Activated CD4-positive, alpha-beta T cell treated with anti-CD3 and anti-CD28 coated beads for 4 hours (primary cell): ENCODE data around the gene DIPK2B.

Source experiments
- DNase-seq, 2 donors: peaks; one replicate each; pipeline ENCODE4 v3.0.0-alpha.2; 2020

Gene DIPK2B

GRCh38 chrX:45200741-45201234, at the start of gene DIPK2B:
DIPK2B (minus strand) TSS chrX:45200876; CDS start chrX:45200826, 50 bp downstream.
- no peak for DNase-seq

GRCh38 chrX:45240301-45240700, 39.6 kb upstream of the DIPK2B start:
- no peak for DNase-seq

- DNase-seq: no peak
Observed at GRCh38 chrX:45238489-45238888, 37.8 kb upstream of the DIPK2B start.

GRCh38 chrX:45233531-45233930, 32.9 kb upstream of the DIPK2B start:
- DNase-seq: no peak

GRCh38 chrX:45232139-45232538, 31.5 kb upstream of the DIPK2B start:
- no peak for DNase-seq

GRCh38 chrX:45230410-45230809, 29.7 kb upstream of the DIPK2B start:
- DNase-seq: no peak

- DNase-seq: no peak
Observed at GRCh38 chrX:45229348-45229747, 28.7 kb upstream of the DIPK2B start.

- DNase-seq: no peak
Observed at GRCh38 chrX:45228126-45228525, 27.4 kb upstream of the DIPK2B start.

GRCh38 chrX:45208121-45208856, 7.6 kb upstream of the DIPK2B start:
- DNase-seq: no peak

- no peak for DNase-seq
Observed at GRCh38 chrX:45202171-45202570, 1.5 kb upstream of the DIPK2B start.

- no peak for DNase-seq
Observed at GRCh38 chrX:45198706-45199105, 2.0 kb downstream of the DIPK2B start.

GRCh38 chrX:45198301-45198700, 2.4 kb downstream of the DIPK2B start:
- no peak for DNase-seq

- DNase-seq: no peak
Observed at GRCh38 chrX:45196701-45197100, 4.0 kb downstream of the DIPK2B start.

GRCh38 chrX:45191820-45192409, 8.8 kb downstream of the DIPK2B start:
- DNase-seq: no peak

- no peak for DNase-seq
Observed at GRCh38 chrX:45191383-45191782, 9.3 kb downstream of the DIPK2B start.

- no peak for DNase-seq
Observed at GRCh38 chrX:45187731-45188130, 12.9 kb downstream of the DIPK2B start.

- no peak for DNase-seq
Observed at GRCh38 chrX:45186643-45187026, 14.0 kb downstream of the DIPK2B start.

GRCh38 chrX:45184211-45184610, 16.5 kb downstream of the DIPK2B start:
- DNase-seq: no peak

- DNase-seq: no peak
Observed at GRCh38 chrX:45172890-45173289, 27.8 kb downstream of the DIPK2B start.

GRCh38 chrX:45166781-45167180, 33.9 kb downstream of the DIPK2B start:
- DNase-seq: no peak

GRCh38 chrX:45165726-45166125, 35.0 kb downstream of the DIPK2B start:
- no peak for DNase-seq

GRCh38 chrX:45164995-45165394, 35.7 kb downstream of the DIPK2B start:
- no peak for DNase-seq

- no peak for DNase-seq
Observed at GRCh38 chrX:45164021-45164621, 36.6 kb downstream of the DIPK2B start.

- DNase-seq: no peak
Observed at GRCh38 chrX:45157647-45158046, 43.0 kb downstream of the DIPK2B start.
